ENCODE results near the gene DAW1.

GRCh38 chr2:227856697-227857096 lies 14.7 kb upstream of the DAW1 start:
- TF ChIP-seq CTCF (conservative IDR thresholded peaks at IDR 0.05; ENCODE audit: low read depth, low read length) = no peak
- TF ChIP-seq EZH2phosphoT487 (IDR thresholded peaks at IDR 0.05; ENCODE audit: borderline replicate concordance, low read length) = no peak

Data from PC-3 (cell line).